Stimulated activated CD4-positive, alpha-beta T cell treated with anti-CD3 and anti-CD28 coated beads, Interleukin-12 subunit alpha, Interleukin-12 subunit beta, amount 100 ng/mL, for 48 hours (primary cell): ENCODE results near the gene BCAS1.

Experiments
- DNase-seq, 3 donors: peaks; one replicate each; pipeline ENCODE4 v3.0.0-alpha.2; 2020; ENCODE audit warnings: low read depth in 2 of 3, low spot score in 1 of 3

BCAS1 gene

DNA sequence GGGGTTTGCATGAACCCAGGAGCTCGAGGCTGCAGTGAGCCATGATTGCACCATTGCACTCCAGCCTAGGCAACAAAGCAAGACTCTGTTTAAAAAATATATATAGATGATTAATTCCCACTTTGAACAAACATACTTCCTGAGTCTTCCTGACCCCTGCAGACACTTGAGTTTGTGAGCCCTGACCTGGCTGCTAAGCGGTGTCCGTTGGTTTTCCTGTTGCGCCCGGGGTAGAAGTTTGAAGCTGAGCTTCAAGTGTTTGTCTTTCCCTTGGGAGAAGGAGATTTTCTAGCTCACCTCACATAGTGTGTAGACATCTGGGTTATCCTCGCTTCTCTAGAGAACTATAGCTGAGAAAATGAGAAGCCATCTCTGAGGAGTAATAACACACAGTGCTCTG, 11.7 kb upstream of the BCAS1 start:
- DNase-seq, result no peak

DNA sequence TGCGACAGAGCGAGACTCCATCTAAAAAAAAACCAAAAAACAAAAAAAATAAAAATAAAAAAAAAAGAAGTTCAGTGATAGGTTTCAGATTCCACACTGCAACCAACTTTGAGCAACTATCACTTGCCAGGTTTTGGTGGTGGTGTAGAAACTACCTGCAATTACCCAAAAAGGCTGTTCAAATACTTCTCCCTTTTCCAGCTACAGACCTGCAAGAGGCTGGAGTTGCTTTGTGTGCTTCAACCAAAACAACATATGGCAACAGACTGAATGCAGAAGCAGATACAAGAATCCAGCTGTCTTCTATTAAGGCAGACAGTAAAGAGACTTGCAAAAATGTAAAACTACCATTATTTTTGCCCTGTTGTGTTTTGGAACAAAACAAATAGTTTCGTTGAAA, 9.3 kb upstream of the BCAS1 start:
- DNase-seq, result no peak

DNA sequence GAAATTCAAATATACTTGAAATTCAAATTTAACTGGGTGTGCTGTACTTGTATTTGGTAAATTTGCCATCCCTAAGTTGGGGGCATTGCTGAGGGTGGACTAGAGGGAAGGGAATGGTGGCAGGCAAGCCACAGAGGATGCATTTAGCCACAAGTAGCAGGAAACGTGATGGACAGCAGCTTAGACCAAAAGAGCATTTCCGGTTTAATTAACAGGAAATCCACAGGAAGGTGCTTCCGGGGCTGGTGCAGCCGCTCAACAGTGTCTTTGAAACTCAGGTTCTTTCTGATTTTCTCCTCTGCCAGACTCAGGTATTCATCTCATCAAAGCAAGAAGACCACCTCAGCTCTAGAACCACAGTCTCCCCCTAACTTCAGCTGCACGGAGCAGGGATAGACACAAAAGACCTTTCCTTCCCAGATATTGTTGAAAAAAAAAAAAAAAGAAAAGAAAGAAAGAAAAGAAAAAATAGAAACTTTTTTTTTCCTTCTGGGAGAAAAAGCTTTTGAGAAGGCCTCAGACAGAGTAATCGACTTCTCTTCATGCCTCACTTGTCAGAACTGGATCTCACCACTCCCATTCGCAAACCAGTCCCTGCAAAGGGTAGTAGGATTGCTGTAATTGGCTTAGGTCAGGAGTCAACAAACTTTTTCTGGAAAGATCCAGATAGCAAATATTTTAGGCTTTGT, 8.0 kb upstream of the BCAS1 start:
- no peak for DNase-seq

DNA sequence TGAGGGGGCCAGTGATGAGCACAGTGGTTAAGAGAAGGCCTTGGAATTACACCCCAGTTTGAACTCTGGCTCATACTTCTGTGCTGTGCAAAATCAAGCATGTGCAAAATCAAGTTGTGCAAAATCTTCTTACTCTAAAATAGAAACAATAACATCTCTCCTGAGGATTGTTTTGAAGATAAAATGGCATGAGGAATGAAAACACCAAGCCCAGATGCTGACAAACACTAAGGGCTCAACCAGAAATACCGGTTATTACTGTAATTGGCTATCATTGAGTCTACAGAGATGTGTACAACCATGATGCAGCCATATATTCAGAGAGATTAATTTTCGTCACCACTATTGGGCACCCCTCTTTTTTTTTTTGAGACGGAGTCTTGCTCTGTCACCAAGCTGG, 5.9 kb upstream of the BCAS1 start:
- DNase-seq, result no peak

DNA sequence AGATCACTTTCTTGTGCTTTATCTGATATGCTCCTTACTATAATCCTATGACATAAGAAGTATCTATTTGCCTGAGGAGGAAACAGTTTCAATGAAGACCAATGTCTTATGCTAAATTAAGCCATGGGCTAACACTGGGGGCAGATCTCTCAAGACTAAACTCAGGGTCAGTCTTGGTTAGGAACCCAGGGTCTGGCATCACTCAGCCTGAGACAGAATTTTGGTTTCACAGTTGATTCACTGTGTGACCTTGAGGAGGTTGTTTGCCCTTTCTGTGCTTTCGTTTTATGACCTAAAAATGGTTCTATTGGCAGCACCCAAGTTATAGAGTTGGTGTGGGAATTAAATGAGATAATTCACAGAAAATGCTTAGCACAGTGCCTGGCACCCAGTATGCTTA, 4.9 kb upstream of the BCAS1 start:
- no peak for DNase-seq

DNA sequence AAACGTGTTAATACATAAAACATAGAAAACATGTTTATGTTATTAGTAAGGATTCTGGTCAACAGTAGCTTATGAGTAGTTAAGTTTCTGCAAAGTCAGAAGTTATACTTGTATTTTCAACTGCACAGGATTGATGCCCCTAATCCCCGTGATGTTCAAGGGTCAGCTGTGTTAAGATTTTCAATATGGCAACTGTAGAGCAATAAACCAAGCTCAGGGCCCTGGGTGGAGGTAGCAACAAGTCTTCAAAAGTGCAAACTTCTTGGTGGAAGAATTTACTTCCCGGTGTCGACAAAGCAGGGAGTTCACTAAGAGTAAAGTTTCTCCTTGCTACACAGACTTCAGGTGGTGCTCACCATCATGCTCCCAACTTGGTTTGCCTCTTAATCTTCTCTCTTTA, 4.1 kb upstream of the BCAS1 start:
- DNase-seq, result no peak

DNA sequence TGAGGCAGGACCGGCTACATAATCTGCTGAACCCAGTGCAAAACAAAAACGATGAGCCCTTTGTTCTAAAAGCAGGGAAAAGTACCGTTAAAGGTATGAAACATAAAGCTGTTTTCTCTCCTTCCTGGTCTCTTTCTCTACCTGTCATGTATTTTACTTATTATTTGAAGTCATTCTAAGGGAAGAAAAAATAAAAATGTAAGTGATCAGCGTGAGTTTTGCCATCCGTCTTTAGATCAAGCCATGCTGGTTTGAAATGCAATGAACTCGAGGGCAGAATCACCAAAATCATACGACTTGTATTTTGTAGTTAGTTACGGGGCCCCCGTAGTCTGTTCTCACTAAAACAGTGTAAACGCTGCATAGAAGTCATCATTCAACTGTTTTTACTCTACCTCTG, 2.9 kb upstream of the BCAS1 start:
- no peak for DNase-seq

DNA sequence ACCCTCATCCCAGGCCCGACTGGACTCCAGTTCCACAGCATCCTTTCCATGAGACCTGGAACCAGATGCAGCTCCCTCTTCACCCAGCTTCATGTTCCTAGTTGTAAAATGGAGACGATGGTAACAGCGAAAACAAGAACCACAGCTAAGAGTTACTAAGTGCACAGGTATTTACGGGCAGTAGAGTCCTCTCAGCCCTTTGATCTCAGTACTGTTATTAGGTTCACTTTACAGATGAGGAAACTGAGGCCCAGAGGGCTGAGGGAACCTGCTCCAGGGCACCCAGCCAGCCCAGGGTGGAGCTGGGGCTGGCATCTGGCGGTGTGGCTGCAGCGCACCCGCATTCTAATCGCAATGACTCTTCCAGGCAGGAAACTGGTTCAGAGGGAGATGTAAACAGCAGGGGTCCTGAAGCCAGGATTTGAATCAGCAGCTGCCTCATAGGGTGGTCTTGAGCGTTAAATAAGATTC, 858 bp downstream of the BCAS1 start:
- DNase-seq, result no peak

DNA sequence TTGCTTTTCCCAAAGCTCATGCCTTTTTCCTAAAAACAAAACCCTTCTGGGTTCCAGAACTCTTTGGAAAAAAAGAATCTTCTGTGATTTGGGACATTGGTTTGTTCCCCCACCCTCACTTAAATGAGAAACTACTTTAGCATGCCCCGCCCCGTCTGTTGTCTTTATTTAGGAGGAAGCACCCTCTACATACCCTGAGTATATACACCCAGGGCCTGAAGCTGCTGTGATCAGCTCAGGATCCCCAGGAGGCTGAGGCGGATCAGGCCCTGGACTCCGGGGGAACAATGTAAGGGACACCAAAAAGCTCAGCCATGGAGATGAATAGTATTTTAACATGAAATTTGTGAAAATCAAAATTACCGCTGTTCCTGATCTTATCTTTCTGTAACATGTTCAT, 1.4 kb downstream of the BCAS1 start:
- no peak for DNase-seq

DNA sequence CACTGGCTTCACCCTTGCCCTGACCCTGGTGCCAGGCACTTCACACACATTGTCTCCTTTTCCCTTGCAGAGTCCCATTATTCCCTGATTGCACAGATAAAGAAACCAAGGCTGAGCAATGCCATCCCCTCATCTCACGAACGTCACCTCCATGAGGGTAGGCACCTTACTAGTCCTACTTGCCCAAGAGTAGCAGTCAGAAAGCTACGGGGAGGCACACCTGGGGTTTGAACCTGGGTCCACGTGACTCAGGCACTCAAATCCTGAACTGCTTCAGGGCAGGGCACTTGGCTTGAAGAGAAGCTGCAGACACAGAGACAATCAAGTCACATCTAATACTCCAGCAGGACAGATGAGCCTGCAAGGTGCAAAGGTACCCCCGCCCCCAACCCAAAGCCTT, 1.9 kb downstream of the BCAS1 start:
- no peak for DNase-seq

DNA sequence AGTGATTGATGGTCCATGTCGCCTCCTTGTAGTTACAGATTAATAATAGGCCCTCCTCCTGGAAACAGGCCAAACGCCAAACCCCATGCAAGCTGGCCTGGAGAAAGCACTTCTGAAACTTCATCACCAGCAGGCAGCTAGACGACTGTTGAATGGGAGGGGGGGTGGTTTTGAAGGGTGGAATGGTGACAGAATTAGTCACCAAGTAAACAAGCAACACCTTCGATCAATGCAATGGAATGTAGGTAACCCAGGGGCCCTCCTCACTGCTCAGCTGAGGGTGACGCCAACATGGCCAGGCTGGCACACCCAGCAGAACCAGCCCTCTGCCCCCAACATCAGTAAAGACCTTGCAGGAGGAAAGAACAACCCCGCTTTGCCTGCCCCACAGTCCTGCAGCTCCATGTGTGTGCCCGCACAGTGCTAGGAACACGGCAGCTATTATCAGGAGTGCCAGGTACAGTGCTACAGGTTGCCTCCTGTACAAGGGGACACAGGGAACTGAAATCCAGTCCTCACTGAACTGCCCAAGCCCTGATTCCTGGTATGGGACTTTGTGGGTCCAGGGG, 2.7 kb downstream of the BCAS1 start:
- DNase-seq, result no peak

DNA sequence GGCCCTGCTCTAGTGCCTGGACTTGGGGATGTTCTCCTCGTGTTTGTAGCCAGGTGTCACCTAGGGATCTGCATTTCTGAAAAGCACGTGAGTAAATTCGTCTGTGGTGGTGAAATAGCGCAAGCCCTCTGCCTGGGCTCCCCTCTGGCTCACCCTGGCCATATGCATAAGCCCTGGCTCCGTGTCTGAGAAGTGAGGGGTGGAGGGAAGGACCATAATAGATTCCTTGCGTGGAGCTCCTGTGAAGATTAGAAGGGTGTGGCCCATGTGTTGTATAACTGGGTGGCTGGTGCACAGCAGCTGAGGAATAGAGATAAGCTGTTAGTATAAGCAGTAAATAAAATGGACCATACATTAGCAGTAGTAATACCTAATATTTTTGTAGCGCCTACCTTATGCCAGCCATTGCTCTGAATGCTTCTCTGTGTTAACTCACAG, 4.8 kb downstream of the BCAS1 start:
- no peak for DNase-seq

DNA sequence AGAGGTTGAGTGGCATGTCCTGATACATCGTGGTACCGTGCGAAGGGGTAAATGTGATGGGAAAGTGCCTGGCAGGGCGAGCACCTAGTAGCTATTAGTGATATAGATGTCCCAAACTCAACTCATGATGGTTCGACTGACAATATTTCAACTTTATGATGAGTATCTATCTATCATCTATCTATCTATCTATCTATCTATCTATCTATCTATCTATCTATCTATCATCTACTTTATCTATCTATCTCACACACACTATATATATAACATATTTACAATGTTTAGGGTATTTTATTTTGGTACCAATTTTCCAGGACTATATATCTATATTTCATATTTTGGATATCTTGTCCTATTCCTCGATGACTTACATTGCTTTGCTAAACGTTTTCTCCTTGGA, 5.5 kb downstream of the BCAS1 start:
- no peak for DNase-seq

DNA sequence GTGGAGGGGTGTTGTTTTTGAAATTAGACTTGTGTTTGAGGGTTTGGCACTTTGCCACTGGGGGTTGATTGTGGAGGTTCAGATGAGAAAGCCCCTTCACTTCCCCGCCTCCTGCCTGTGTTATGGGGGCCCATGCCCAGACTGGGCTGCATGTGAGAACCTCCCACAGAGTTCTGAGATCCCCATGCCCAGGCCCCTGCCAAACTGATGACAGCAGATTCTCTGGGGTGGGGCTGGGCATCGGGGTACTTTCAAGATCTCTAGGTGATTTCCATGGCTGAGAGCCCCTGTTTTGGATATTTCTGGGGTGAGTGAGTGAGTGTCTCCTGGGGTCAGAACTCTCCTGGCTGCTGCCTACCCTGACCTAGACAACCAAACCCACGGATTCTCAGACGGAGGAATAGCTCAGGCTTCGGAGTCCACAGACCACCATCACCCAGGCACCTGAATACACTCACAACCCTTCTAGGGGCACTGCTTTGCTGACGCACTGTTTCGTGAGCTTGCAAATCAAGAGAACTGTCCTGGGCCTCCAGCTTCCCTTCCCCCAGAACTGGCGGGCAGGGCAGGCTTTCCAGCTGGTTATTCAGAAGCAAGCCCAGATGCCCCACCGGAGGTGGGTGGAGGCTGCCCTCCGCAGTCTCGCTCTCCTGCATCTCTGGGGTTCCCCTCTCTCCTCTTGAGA, 6.3 kb downstream of the BCAS1 start:
- no peak for DNase-seq

DNA sequence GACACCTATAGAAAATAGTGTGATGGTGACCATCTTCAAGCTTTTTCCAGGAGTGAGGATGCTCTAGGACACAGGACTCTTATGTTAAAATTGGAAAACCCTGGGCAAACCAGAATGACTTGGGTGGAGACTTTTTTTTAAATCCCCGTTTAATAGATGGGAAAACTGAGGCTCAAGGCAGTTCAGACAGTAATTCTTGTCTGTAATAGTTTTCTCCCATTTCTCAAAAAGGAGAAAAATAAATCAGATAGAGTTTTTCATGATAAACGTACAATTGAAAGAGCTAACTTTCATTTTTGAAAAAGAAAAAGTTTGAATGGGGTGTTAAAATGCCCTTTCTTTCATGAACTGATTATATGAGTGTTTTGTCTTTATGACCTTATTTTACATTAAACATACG, 6.8 kb downstream of the BCAS1 start:
- DNase-seq, result no peak

DNA sequence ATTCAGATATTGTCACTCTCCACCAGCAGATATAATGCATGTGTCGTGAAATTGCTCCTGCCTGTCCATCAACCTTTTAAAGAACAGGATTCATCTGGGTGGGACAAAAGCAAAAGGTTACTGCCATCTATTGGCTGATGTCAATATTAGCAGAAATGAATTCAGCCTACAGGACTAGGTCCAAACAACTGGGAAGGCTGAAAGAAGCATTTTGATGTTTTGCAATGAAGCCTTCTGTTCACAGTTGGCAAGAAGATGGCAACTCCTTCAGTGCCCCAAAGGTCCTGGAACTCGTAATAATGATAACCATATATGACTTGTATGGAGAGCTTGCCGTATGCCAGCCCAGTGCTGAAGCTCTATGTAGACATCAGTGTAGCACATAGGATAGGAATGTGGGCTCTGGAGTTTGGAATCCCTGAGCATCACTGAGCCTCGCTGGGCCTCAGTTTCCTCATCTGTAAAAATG, 7.5 kb downstream of the BCAS1 start:
- no peak for DNase-seq

DNA sequence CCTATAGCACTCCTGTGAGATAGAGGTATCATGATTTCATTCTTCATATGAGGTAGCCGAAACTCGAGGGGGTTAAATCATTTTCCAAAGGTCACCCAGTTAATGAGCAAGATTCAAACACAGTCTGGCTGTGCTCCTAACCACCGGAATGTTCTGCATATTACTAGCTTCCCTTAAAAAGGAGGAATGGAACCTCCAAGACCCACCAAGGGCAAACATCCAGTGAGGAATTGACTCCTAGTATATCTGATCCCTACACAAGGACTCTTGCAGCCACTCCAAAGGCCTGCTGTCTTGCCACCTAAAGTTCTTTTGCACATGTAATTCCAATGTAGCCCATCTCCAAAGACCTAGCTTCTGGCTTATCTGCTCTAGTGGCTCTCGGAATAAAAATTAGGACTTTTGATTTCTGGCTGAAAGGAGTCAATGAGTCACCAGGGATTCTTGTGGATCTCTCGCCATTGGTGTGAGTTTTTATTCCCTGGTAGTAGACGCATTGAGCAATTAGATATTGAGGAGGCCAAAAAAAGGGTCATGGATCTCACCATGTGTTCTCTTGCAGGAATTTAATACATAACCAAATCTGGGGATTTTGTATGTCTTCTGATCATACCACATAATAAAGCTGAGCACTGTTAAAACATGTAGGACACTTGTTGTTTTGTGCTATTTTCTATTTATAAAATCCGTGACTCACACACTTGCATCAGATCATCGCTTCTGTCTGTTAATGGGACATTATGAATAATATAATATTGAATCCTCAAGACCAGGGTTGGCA, 9.1 kb downstream of the BCAS1 start:
- DNase-seq, result no peak

DNA sequence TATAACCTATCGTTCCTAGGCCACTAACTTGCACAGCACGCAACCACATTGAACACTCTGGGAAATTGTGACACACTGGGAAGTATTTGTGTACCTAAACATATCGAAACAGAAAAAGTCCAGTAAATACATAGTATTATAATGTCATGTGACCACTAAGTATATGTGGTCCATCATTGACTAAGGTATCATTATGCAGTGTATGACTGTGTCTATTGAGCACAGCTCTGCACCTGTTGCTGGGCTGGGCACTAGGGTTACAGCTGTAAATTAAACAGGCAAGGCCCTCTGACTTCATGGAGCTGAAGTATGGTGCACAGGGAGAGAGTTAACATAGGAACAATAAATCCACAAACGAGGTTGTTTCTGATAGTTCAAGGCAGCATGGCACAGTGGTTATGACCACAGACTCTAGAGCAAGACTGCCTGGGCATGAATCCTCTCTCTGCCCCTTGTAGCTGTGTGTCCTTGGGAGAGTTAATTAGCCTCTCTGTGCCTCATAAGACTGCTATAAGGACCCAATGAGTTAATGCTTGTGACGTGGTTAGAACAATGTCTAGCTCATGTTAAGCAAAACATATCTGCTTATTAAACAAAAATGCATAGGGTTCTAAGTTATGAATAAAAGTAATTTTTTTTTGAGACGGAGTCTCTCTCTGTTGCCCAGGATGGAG, 10.6 kb downstream of the BCAS1 start:
- DNase-seq, result no peak

DNA sequence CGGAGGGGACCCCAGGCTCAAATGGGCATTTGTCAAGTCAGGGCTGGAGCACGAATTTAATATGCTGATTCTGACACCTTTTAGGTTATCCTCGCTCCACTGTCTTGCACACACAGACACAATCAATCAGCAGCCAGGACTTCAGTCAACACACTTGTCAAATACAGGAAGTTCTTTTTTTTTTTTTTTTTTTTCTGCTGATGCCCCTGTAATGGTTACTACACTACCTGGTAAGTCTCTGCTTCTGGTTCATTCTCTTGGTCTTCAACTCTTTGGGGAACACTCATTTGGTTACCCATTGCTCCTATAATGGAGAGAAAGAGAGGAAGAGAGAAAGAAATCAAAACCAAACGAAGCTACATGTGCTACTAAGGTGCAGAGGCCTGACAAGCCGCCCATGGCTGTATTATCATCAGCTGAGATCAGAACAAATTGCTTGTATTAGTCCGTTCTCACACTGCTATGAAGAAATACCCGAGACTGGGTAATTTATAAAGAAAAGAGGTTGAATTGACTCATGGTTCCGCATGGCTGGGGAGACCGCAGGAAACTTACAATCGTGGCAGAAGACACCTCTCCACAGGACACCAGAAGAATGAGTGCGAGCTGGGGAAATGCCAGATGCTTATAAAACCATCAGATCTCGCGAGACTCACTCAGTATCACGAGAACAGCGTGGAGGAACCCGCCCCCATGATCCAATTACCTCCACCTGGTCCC, 11.8 kb downstream of the BCAS1 start:
- DNase-seq, result no peak
